Endodermal cell (in vitro differentiated cells): ENCODE data around the gene SLC35B2. TPM values are rescaled to one million over a fixed set of nuclear protein-coding genes. Genes with fewer than 3 reads are reported as not detected.

Experiments
- DNase-seq: peaks from one replicate; pipeline ENCODE4 v3.0.0-alpha.2; 2017
- H3K27ac ChIP-seq: 2 replicates; pipeline ENCODE4 v1.5.1; 2013; ENCODE audit warnings: mild to moderate bottlenecking, low read depth, low read length, moderate library complexity
- H3K27me3 ChIP-seq: 2 replicates; pipeline ENCODE4 v1.6.1; 2013; ENCODE audit warnings: mild to moderate bottlenecking, low read length, moderate library complexity; ENCODE audit not compliant: insufficient read depth, control insufficient read depth, poor library complexity, severe bottlenecking
- H3K36me3 ChIP-seq: 2 replicates; pipeline ENCODE4 v1.7.0; 2013; ENCODE audit warnings: mild to moderate bottlenecking, low read length, moderate library complexity; ENCODE audit not compliant: control insufficient read depth, insufficient read depth
- H3K4me1 ChIP-seq: one replicate; pipeline ENCODE4 v1.7.0; 2013; ENCODE audit warnings: low read length; ENCODE audit not compliant: control insufficient read depth, insufficient read depth
- H3K4me3 ChIP-seq: 2 replicates; pipeline ENCODE4 v1.5.1; 2013; ENCODE audit warnings: mild to moderate bottlenecking, low read length, moderate library complexity
- H3K9ac ChIP-seq: 2 replicates; pipeline ENCODE4 v1.6.1; 2013; ENCODE audit warnings: mild to moderate bottlenecking, low read length, moderate library complexity; ENCODE audit not compliant: poor library complexity, severe bottlenecking; ENCODE audit errors: extremely low read depth
- H3K9me3 ChIP-seq: 2 replicates; pipeline ENCODE4 v1.6.1; 2013; ENCODE audit warnings: mild to moderate bottlenecking, low read length, moderate library complexity; ENCODE audit not compliant: control insufficient read depth
- H3K27ac Mint-ChIP-seq: 2 replicates; pipeline ENCODE4 v1.8.0; 2020; ENCODE audit warnings: mixed read lengths
- H3K27me3 Mint-ChIP-seq: 2 replicates; pipeline ENCODE4 v1.8.0; 2021; ENCODE audit warnings: mild to moderate bottlenecking, mixed read lengths; ENCODE audit not compliant: insufficient read depth
- H3K36me3 Mint-ChIP-seq: 2 replicates; pipeline ENCODE4 v1.8.0; 2020; ENCODE audit warnings: low read depth, mixed read lengths
- H3K4me1 Mint-ChIP-seq: 2 replicates; pipeline ENCODE4 v1.8.0; 2020; ENCODE audit warnings: mixed read lengths
- H3K4me3 Mint-ChIP-seq: 2 replicates; pipeline ENCODE4 v1.8.0; 2020; ENCODE audit warnings: mild to moderate bottlenecking, moderate library complexity, mixed read lengths
- H3K9me3 Mint-ChIP-seq: 2 replicates; pipeline ENCODE4 v1.8.0; 2020; ENCODE audit warnings: mild to moderate bottlenecking, mixed read lengths
- CTCF ChIP-seq: fragments of 200-600 bp; sonication (generic); conservative IDR thresholded peaks from 2 replicates; pipeline ENCODE4 v1.5.0; 2021; ENCODE audit warnings: antibody characterized with exemption, mild to moderate bottlenecking
- WGBS, 2 experiments: methylation state at CpG; one replicate each; pipeline versions ENCODE4 v1.1.5 to v1.1.7; 2013; ENCODE audit warnings: missing lambda C conversion rate in 2 of 2, mixed read lengths in 1 of 2; ENCODE audit not compliant: insufficient coverage in 1 of 2, insufficient read length in 1 of 2; 5-methylcytosine and 5-hydroxymethylcytosine counted together
- total RNA-seq, 2 donors: library from RNA; stranded (reverse); fragmentation: NEBNext Ultra II Directional in 1 of 2; extraction: Animal tissue kit (Norgen Biotek cat#: 25700) in 1 of 2; gene quantifications; 2 replicates in 1 of 2; 3 replicates in 1 of 2; pipeline ENCODE4 v1.2.1, GENCODE V29; 2021

The SLC35B2 gene
- total RNA-seq, 2 donors from 2014 or later: 52.5 to 54.3 TPM

DNA sequence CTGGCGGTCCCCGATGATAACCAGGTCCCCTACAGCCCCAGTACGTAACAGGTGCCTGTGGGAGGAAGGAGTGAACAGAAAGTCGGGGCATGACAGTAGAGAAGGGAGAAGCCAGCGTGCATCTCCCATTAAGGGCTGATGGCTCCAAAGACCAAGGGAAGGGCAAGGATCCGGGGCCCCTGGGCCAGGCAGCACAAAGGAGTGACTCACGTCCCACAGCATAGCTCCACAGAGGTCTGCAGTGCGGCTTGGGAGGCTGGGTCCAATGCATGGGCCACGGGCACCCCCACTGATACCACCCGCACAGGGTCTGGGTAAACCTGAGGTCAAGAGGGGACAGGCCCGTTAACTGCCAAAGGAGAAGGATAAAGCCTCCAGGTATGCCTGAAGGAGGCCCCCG lies 45.5 kb upstream of the SLC35B2 start:
- peaks cover 69% of the 10 kb centered on the region for H3K36me3 Mint-ChIP-seq

DNA sequence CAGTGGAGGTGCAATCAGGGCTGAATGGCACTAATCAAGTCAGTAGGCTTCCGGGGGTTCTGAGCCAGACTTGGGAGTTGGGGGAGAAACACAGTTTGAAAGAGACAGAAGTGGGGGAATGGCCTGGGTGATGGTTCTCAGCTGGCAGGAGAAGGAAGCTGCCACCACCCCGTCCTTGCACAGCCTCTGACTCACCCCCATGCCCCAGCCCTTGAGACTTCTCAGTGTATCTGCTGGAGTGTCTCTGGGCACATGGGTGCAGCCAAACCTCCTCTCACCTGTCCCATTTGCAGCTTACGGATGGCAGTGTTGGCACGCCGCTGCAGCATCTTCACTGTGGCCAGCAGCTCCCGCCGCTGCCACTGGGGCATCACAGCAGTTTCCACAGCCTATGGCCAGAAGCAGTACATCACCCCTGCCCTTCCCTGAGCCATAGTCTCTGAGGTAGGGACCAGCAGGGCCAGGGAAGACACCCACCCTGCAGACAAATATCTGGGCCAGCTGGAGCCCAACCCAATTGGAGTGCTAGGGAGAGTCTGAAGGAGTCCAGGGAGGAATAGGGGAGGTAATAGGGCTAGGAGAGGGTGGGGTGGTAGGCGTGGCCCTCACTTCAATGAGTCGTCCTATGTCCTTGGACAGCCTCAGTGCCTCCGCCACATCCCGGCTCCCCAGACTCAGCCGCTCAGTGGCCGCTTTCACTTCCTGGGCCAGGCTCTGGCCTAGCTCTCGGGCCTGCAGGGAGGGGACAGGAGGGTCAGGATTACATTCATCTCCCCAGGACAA lies 44.6 kb upstream of the SLC35B2 start:
- no peak overlapping the region for H3K4me3 Mint-ChIP-seq
- Histone ChIP-seq H3K9ac (no peak overlapping the region), H3K36me3 (peaks cover 64% of the 10 kb centered on the region), H3K4me3 (no peak overlapping the region), H3K9me3 (no peaks in the 10 kb centered on the region), H3K4me1 (peaks cover 10% of the 10 kb centered on the region), H3K27me3 (peaks cover 12% of the 10 kb centered on the region), H3K27ac (no peak overlapping the region)
- DNase-seq: peak; percentile 25
- H3K27ac Mint-ChIP-seq: no peak overlapping the region
- TF ChIP-seq CTCF: no peak
- H3K9me3 Mint-ChIP-seq: no peaks in the 10 kb centered on the region
- H3K36me3 Mint-ChIP-seq: peaks cover 62% of the 10 kb centered on the region
- H3K27me3 Mint-ChIP-seq: peaks cover 18% of the 10 kb centered on the region
- 97 to 100% methylated on average over 8 to 14 of the region's 14 CpGs for WGBS, 2 experiments
- peaks cover 15% of the 10 kb centered on the region for H3K4me1 Mint-ChIP-seq

More for the DNA sequence above, 45.5 kb upstream of the SLC35B2 start:
- Histone ChIP-seq H3K4me1 (peaks cover 10% of the 10 kb centered on the region), H3K36me3 (peaks cover 69% of the 10 kb centered on the region), H3K27ac (no peak overlapping the region), H3K9me3 (no peaks in the 10 kb centered on the region), H3K27me3 (peaks cover 5% of the 10 kb centered on the region), H3K9ac (no peak overlapping the region), H3K4me3 (no peak overlapping the region)
- Mint-ChIP-seq H3K27me3 (peaks cover 13% of the 10 kb centered on the region), H3K27ac (no peak overlapping the region), H3K4me3 (no peak overlapping the region), H3K4me1 (peaks cover 12% of the 10 kb centered on the region), H3K9me3 (no peaks in the 10 kb centered on the region)
- WGBS, 2 experiments: 81 to 84% methylated on average over 7 to 12 of the region's 12 CpGs
- DNase-seq: no peak
- no peak for TF ChIP-seq CTCF

DNA sequence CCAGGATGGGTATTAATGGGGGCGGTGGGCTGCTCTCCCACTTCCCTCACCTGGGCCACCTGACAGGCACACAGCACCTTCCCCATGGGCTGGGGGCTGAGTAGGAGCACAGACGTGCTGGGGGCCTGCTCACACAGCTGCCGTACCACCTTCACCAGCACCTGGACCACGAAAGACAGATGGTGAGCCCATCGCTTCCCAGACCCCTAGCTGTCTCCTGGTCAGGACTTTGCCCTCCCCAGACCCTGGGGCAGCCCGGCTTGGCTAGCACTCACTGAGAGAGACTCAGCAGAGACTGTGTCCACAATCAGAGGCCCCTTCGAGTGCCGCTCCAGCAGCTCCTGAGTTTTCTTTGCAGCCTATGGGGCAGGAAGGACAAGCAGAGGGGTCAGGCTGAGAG lies 43.8 kb upstream of the SLC35B2 start:
- Histone ChIP-seq H3K9ac (no peak overlapping the region), H3K4me3 (no peak overlapping the region), H3K27me3 (peaks cover 21% of the 10 kb centered on the region), H3K4me1 (peaks cover 10% of the 10 kb centered on the region), H3K9me3 (no peaks in the 10 kb centered on the region), H3K36me3 (peaks cover 55% of the 10 kb centered on the region), H3K27ac (no peak overlapping the region)
- DNase-seq: no peak
- H3K27ac Mint-ChIP-seq: no peak overlapping the region
- peaks cover 18% of the 10 kb centered on the region for H3K4me1 Mint-ChIP-seq
- H3K4me3 Mint-ChIP-seq: no peak overlapping the region
- WGBS, 2 experiments: 93 to 100% methylated on average over 4 to 8 of the region's 8 CpGs
- H3K36me3 Mint-ChIP-seq: peaks cover 62% of the 10 kb centered on the region
- no peak for TF ChIP-seq CTCF
- H3K27me3 Mint-ChIP-seq: peaks cover 27% of the 10 kb centered on the region
- no peaks in the 10 kb centered on the region for H3K9me3 Mint-ChIP-seq
